GM12878 (cell line): ENCODE results near the gene MT4.

Experiments
- CTCF ChIP-seq, 3 experiments: IDR thresholded peaks in 2 of 3; conservative IDR thresholded peaks in 1 of 3; 2 replicates each; pipeline ENCODE4 v1.5.1; 2011; ENCODE audit warnings: low read depth in 3 of 3, low read length in 3 of 3, mild to moderate bottlenecking in 3 of 3, control low read depth in 2 of 3, moderate library complexity in 2 of 3, inconsistent platforms in 1 of 3, mixed read lengths in 1 of 3; ENCODE audit not compliant: control insufficient read depth in 2 of 3, insufficient read depth in 1 of 3; ENCODE audit errors: extremely low read depth in 1 of 3
- DPF2 ChIP-seq: fragments of 450-650 bp; IDR thresholded peaks from 2 replicates; pipeline ENCODE4 v1.6.1; 2017; ENCODE audit warnings: mild to moderate bottlenecking
- EGR1 ChIP-seq, 2 experiments: IDR thresholded peaks; 1 replicate in 1 of 2; 2 replicates in 1 of 2; pipeline ENCODE4 v1.6.1; 2011 to 2012; ENCODE audit warnings: low read depth in 2 of 2, low read length in 2 of 2, borderline replicate concordance in 1 of 2, mild to moderate bottlenecking in 1 of 2, moderate library complexity in 1 of 2
- NFYA ChIP-seq: IDR thresholded peaks from 2 replicates; pipeline ENCODE4 v1.6.1; 2011; ENCODE audit warnings: low read depth, mild to moderate bottlenecking, low read length, improper control_type of control experiment, borderline replicate concordance
- NFYB ChIP-seq: IDR thresholded peaks from 2 replicates; pipeline ENCODE4 v1.6.1; 2011; ENCODE audit warnings: low read depth, mild to moderate bottlenecking, low read length, improper control_type of control experiment, moderate library complexity; ENCODE audit not compliant: insufficient read depth
- POLR2A ChIP-seq: IDR thresholded peaks from 2 replicates; pipeline ENCODE4 v1.6.1; 2011; ENCODE audit warnings: low read depth, mild to moderate bottlenecking, low read length
- SMC3 ChIP-seq: IDR thresholded peaks from 2 replicates; pipeline ENCODE4 v1.6.1; 2011; ENCODE audit warnings: low read length, improper control_type of control experiment, borderline replicate concordance
- TAF1 ChIP-seq: IDR thresholded peaks from 2 replicates; pipeline ENCODE4 v1.6.1; 2011; ENCODE audit warnings: mild to moderate bottlenecking, low read depth, low read length, borderline replicate concordance
- TF ChIP-seq, protein P1 (sequence below): IDR thresholded peaks from 2 replicates; pipeline ENCODE4 v1.6.1; 2012; ENCODE audit warnings: low read depth, low read length, improper control_type of control experiment

GRCh38 chr16:56617212-56618085 lies 52.6 kb downstream of the MT4 start:
- no peak for TF ChIP-seq DPF2
- TF ChIP-seq SMC3, result no peak
- no peak for TF ChIP-seq CTCF (IDR thresholded peaks at IDR 0.05 in 2 of 3, conservative IDR thresholded peaks at IDR 0.05 in 1 of 3; ENCODE audit: control insufficient read depth in 2 of 3, extremely low read depth in 1 of 3, insufficient read depth in 1 of 3, low read depth in 3 of 3, low read length in 3 of 3)
- TF ChIP-seq TAF1, result no peak
- TF ChIP-seq, protein P1, sequence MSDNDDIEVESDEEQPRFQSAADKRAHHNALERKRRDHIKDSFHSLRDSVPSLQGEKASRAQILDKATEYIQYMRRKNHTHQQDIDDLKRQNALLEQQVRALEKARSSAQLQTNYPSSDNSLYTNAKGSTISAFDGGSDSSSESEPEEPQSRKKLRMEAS, result no peak
- no peak for TF ChIP-seq EGR1 (IDR thresholded peaks at IDR 0.05; ENCODE audit: borderline replicate concordance in 1 of 2, low read depth in 2 of 2, low read length in 2 of 2)
- no peak for TF ChIP-seq NFYA
- TF ChIP-seq POLR2A, result no peak
- no peak for TF ChIP-seq NFYB
